GM19099 (cell line): ENCODE data around the gene UBE2I.
A peak's percentile ranks its signal among the peaks of the same experiment; 100 is the strongest.

Experiments
- POLR2A ChIP-seq: IDR thresholded peaks from 3 replicates; pipeline ENCODE4 v1.6.1; 2011; ENCODE audit warnings: low read depth; ENCODE audit not compliant: insufficient read length; ENCODE audit errors: extremely low read depth

UBE2I gene

DNA sequence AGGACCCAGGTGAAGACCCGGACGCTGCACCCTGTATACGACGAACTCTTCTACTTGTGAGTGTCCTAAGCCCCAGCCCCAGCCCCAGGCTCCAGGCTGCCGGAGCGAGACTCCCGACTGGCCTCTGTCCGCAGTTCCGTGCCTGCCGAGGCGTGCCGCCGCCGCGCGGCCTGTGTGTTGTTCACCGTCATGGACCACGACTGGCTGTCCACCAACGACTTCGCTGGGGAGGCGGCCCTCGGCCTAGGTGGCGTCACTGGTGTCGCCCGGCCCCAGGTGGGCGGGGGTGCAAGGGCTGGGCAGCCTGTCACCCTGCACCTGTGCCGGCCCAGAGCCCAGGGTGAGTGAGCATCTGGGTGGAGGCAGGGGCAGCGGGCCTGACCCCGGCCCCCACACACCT, 38.5 kb downstream of the UBE2I start:
- no peak for TF ChIP-seq POLR2A

DNA sequence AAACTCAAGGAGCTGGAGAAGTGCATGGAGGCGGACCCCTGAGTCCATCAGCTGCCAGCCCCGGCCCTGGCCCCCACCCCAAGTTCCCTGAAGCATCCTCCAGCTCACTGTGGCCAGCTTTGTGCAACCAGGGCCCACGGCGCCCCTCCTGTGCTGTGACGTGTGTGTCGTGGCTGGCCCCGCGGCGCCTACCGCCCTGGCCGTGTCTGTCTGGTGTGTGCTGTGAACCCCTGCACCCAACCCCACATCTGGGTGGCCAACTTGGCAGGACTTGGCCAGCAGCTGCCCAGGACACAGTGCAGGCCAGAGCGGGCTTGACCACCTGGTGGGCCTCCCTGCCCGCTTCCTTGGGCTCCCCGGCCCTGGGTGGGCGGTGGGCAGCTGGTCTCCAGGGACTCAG, 39.0 kb downstream of the UBE2I start:
- no peak for TF ChIP-seq POLR2A

DNA sequence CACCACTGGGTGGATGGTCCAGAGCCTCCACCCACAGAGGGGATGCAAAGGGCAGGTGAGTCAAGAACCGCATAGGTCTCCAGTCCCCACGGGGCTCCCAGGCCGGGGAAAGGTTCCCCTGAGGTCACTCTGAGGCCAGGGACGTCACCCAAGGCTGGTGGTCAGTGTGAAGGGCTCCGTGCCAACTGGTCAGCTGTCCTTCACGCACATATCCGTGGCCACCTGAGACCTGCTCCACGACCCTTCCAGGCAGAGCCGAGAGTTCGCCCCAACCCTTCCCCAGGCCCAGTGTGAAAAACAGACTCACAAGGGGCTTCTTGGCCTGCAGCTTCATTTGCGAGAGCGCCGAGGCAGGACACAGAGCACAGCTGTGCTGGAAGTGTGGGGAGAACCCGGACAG, 39.5 kb downstream of the UBE2I start:
- no peak for TF ChIP-seq POLR2A

DNA sequence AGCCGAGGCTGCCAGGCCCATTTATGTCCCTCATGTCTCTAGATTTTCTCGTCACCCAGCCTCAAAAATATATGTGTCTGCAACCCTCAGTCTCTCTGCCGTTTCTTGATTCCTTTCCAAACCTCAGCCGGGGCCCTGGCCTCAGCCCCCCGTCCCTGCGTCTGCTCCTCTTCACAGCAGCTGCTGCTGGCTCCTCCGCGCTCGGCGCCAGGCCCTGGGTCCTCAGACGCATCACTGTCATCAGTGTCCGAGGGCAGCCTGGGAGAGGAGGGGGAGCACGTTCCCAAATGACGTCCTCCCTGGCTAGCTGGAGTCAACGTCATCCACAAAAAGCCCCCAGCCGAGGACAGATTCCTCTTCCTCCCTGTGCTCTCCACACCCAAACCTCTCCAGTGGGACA, 39.9 kb downstream of the UBE2I start:
- no peak for TF ChIP-seq POLR2A

DNA sequence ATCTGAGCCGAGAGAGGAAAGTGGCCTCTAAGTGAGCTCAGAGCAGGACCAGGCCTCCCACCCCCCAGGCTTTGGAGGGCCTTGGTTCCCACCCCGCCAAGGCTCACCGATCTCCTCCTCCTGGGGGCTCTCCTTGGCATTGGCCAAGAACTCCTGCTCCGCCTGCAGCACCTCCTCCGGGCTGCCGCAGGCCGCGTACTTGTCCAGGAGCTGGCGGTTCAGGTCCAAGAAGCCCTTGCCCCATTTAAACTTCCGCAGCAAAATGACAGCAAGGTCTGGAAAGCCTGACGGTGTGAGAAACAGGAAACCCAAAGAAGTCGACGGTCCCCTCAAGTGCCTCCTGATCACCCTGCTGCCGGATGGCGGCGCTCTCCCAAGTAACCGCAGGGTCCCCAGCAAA, 40.5 kb downstream of the UBE2I start:
- TF ChIP-seq POLR2A, result no peak

DNA sequence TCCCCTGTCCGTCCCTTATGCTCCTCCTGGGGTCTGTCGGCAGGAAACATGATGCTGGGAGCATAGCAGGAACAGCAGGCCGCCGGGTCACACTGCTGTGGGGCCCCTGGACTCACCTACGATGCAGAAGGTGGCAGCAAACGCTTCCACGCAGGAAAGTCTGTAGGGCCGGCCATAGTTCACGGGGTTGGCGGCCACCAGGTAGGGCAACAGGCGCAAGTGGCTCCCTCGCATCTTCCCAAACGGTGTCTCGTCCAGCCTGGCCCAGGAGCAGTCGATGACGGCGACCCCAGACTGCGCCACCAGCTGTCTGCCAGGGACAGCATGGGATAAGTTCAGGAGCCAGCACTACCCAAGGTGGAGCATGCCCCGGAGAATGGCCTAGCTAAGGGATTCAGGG, 41.3 kb downstream of the UBE2I start:
- TF ChIP-seq POLR2A, result no peak

DNA sequence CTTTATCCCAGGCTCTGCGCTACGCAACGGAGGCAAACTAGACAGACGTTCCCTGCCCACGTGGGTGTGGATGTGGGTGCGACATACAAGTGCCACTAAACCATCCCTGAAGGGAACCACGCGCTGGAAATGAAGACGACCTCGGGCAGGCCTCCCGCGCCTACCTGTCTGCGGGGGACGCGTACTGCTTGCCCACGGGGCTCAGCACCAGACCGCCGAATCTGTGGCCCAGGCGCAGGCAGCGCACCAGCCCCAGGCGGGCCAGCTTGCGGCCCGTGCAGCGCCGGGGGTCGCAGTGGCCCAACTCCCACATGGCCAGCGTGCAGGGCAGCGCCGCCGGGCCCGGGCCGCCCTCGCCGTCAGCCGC, 41.8 kb downstream of the UBE2I start:
- no peak for TF ChIP-seq POLR2A

DNA sequence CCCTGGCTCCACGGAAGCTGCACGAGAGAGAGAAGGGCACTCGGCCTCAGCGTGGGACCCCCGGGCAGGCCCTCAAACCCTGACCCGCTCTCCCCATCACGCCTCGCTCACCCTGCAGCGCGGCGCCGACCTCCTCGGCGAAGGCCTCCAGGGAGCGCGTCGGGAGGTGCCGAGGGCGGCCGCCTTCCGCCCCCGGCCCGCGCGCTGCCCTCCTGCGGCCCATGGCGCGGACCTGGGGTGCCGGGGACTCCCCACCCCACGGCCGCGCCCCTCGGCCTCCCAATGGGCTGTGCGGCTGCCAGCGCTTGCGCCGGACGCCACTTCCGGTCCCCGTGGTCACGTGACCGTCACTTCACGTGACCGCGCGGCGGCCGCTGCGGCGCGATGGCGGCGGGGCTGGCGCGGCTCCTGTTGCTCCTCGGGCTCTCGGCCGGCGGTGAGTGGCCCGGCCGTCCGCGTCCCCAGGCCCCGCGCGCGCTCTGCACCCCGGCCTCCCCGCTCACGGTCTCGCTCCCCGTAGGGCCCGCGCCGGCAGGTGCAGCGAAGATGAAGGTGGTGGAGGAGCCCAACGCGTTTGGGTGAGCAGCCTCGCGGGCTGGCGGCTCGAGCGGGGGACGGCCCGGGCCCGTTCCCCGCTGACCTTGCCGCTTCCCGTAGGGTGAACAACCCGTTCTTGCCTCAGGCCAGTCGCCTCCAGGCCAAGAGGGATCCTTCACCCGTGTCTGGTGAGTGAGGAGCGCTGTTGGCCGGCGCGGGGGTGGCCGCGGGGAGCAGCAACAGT, 42.3 kb downstream of the UBE2I start, which contains the start of the genes GNPTG and TSR3:
Gene GNPTG (plus strand): TSS at position 350 of the 781 bp plus-strand sequence. CDS start 35 bp downstream, at position 385.
Gene TSR3 (minus strand): TSS at position 297 of the 781 bp plus-strand sequence. CDS start 74 bp downstream, at position 223.
- TF ChIP-seq POLR2A, result peak; percentile 91

DNA sequence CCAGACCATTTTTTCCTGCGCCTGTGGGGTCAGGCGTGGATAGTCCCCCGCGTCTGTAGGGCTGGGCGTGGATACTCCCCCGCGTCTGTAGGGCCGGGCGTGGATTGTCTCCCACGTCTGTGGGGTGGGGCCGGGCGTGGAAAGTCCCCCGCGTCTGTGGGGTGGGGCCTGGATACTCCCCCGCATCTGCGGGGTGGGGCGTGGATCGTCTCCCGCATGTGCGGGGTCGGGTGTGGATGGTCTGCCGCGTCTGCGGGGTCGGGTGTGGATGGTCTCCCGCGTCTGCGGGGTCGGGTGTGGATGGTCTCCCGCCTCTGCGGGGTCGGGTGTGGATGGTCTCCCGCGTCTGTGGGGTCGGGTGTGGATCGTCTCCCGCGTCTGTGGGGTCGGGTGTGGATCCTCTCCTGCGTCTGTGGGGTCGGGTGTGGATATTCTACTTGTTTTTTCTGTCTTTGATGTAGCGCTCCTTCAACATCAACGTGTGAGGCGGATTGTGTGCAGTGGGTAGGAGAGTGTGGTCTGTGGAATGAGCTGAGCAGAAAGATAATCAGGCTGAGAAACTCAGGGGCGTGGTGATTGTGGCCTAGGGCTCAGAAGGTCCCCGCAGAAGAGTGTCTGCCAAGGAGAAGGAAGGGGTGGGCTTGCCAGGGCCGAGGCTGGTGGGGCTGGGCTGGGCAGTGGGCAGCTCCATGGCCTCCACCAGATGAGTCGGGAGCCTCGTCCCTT, 45.5 kb downstream of the UBE2I start:
- no peak for TF ChIP-seq POLR2A

DNA sequence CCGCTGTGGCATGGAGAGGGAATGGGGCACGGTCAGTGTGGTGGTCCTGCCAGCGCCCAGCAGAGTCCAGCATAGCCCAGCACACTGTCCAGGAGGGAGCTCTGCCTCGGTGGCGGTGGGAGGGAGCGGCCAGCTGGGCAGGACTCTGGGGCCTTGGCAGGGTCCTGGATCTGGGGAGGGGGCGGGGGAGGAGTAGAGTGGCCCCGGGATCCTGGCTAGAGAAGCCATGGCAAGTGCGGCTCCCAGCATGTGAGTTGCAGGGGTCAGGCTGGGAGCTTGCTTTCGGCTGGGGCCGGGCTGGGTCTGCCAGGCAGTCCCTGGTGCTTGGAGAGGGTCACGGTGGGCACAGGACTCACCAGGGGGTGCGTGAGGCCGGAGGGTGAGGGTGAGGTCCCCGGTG, 46.2 kb downstream of the UBE2I start:
- TF ChIP-seq POLR2A, result no peak

DNA sequence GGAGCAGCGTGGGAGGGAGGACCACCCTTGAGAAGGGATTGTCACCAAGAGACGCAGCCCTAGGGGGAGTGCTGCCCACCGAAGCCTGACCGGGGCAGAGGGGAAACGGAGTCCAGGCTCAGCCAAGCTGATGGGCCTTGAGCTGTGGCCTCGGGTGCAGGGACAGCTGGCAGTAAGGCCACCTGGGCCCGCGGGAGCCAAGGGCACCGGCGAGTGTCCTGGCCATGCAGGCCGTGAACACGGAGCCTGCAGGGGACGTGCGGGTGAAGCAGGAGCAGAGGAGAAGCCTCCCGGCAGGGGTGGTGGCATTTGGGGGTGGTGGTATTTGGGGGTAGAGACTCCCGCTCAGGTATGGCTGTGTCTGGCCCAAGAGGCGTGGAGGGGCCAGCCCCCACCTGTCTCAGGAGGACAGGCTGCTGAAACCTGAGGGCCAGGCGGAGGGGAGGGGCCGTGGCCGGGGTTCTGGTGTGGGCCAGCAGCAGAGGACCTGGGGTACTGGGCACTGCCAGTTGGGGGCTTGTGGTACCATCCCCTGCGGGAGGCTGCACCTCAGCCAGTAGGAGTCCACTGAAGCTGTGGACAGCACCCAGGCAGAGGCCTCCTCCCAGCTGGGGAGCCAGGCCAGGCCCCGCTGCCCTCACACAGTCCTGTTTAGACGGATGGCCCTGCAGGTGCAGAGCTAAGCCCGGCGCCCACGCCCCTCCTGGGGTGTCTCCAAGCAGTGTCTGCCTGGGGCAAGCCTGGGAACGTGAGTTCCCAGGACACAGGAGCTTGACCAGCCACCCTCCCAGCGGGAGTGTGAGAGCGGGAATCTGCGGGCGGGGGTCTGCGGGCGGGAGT, 46.8 kb downstream of the UBE2I start:
- TF ChIP-seq POLR2A, result no peak

DNA sequence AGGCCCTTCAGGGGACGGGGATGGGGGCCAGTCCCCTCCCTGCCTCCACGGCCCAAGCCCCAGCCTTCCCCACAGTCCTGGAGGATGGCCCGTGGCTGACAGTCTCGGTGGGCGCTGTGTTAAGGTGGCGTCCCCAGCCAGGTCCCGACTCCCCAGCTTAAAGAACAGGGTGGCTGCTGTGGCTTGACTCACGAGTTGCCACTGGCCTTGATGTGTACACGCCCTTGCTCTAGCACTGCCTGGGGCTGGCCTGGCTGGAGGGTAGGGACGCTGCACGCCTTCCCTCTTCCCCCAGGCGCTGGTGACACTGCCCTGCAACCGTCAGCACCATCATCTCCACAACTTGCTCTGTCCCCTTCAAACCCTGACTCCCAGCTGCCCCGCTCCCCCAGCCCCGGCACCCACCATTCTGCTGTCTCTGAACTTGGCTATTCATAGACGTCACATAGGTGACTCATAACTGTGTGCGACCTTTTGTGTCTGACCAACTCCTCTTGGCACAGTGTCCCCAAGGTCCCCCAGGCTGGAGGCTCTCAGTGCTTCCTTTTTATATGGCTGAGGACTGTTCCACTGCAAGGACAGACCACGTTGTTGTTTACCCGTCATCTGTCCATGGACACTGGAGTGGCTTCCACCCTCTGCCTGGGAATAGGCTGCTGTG, 48.6 kb downstream of the UBE2I start:
- TF ChIP-seq POLR2A, result no peak

DNA sequence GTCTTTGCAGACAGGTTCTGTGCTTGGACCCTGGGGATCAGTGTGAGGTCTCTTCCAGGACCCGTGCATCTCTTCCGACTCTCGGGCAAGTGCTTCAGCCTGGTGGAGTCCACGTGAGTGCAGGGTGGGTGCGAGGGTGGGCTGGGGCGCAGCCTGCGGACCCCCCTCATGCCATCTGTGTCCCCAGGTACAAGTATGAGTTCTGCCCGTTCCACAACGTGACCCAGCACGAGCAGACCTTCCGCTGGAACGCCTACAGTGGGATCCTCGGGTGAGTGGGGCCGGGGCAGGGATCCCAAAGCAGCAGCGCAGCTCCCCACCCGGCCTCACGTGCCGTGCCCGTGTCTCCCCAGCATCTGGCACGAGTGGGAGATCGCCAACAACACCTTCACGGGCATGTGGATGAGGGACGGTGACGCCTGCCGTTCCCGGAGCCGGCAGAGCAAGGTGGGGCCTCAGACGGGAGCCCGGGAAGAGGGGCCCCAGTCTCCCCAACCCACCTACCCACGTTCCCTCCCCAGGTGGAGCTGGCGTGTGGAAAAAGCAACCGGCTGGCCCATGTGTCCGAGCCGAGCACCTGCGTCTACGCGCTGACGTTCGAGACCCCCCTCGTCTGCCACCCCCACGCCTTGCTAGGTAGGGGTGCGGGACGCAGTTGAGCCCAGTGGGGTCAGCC, 52.4 kb downstream of the UBE2I start:
- no peak for TF ChIP-seq POLR2A

DNA sequence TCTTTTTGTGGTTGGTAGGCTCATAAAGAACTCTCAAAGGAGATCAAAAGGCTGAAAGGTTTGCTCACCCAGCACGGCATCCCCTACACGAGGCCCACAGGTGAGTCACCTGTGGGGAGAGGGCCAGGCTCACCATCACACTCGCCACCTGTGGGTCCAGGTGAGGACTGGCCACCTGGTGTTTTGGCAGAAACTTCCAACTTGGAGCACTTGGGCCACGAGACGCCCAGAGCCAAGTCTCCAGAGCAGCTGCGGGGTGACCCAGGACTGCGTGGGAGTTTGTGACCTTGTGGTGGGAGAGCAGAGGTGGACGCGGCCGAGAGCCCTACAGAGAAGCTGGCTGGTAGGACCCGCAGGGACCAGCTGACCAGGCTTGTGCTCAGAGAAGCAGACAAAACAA, 53.4 kb downstream of the UBE2I start:
- TF ChIP-seq POLR2A, result no peak
